ENCODE data around the gene NIP7. TPM values are rescaled to one million over a fixed set of nuclear protein-coding genes. Genes with fewer than 3 reads are reported as not detected.

NIP7 gene
- total and polyA plus RNA-seq, 2 experiments from 2014 or later, result 19.5 to 23.5 TPM

GRCh38 chr16:69298261-69298660 is 41.3 kb upstream of the NIP7 start:
- no peaks in the 10 kb centered on the region for H3K36me3 ChIP-seq (replicated peaks; ENCODE audit: insufficient read depth, low read depth)
- no peak overlapping the region for H3K27ac ChIP-seq
- no peak overlapping the region for H3K4me2 ChIP-seq
- H3K4me1 ChIP-seq (ENCODE audit: insufficient read depth), result no peaks in the 10 kb centered on the region
- no peak for DNase-seq (ENCODE audit: low spot score)
- H3K9me3 ChIP-seq (ENCODE audit: low read depth), result no peaks in the 10 kb centered on the region
- H2AFZ ChIP-seq, result no peak overlapping the region
- H3K4me3 ChIP-seq, result no peak overlapping the region
- no peaks in the 10 kb centered on the region for H4K20me1 ChIP-seq (ENCODE audit: insufficient read depth, poor library complexity, severe bottlenecking)
- 99% methylated on average over 3 of the region's 4 CpGs for WGBS (ENCODE audit: low lambda C conversion rate, missing lambda C conversion rate)
- no peaks in the 10 kb centered on the region for H3K9me2 ChIP-seq (replicated peaks; ENCODE audit: insufficient read depth)
- TF ChIP-seq EZH2phosphoT487 (IDR thresholded peaks at IDR 0.05; ENCODE audit: low read depth, severe bottlenecking, unreplicated experiment) (no peak), EZH2 (IDR thresholded peaks at IDR 0.05; ENCODE audit: borderline replicate concordance) (no peak), CTCF (IDR thresholded peaks at IDR 0.05; ENCODE audit: poor library complexity) (no peak)
- no peaks in the 10 kb centered on the region for H3K27me3 ChIP-seq
- H3K79me2 ChIP-seq, result no peaks in the 10 kb centered on the region

- Histone ChIP-seq H3K4me2 (no peak overlapping the region), H3K4me1 (ENCODE audit: insufficient read depth) (no peaks in the 10 kb centered on the region), H3K9me2 (replicated peaks; ENCODE audit: insufficient read depth) (no peaks in the 10 kb centered on the region), H3K27me3 (no peaks in the 10 kb centered on the region), H3K9me3 (ENCODE audit: low read depth) (no peaks in the 10 kb centered on the region), H3K27ac (no peak overlapping the region), H4K20me1 (ENCODE audit: insufficient read depth, poor library complexity, severe bottlenecking) (no peaks in the 10 kb centered on the region), H3K36me3 (replicated peaks; ENCODE audit: insufficient read depth, low read depth) (no peaks in the 10 kb centered on the region), H3K4me3 (no peak overlapping the region), H2AFZ (no peak overlapping the region), H3K79me2 (no peaks in the 10 kb centered on the region)
- TF ChIP-seq EZH2phosphoT487 (IDR thresholded peaks at IDR 0.05; ENCODE audit: low read depth, severe bottlenecking, unreplicated experiment), result no peak
- TF ChIP-seq CTCF (IDR thresholded peaks at IDR 0.05; ENCODE audit: poor library complexity), result no peak
- no peak for TF ChIP-seq EZH2 (IDR thresholded peaks at IDR 0.05; ENCODE audit: borderline replicate concordance)
- WGBS (ENCODE audit: low lambda C conversion rate, missing lambda C conversion rate), result 84% methylated on average over 1 of the region's 1 CpG
- no peak for DNase-seq (ENCODE audit: low spot score)
Observed at GRCh38 chr16:69301187-69301586, 38.4 kb upstream of the NIP7 start.

- no peak for DNase-seq (ENCODE audit: low spot score)
- WGBS (ENCODE audit: low lambda C conversion rate, missing lambda C conversion rate), result 93% methylated on average over 4 of the region's 4 CpGs
- Histone ChIP-seq H3K27me3 (no peaks in the 10 kb centered on the region), H2AFZ (no peak overlapping the region), H3K36me3 (replicated peaks; ENCODE audit: insufficient read depth, low read depth) (no peaks in the 10 kb centered on the region), H3K79me2 (no peaks in the 10 kb centered on the region), H3K9me2 (replicated peaks; ENCODE audit: insufficient read depth) (no peaks in the 10 kb centered on the region), H4K20me1 (ENCODE audit: insufficient read depth, poor library complexity, severe bottlenecking) (no peaks in the 10 kb centered on the region), H3K27ac (no peak overlapping the region), H3K4me2 (no peak overlapping the region), H3K9me3 (ENCODE audit: low read depth) (no peaks in the 10 kb centered on the region), H3K4me1 (ENCODE audit: insufficient read depth) (no peaks in the 10 kb centered on the region), H3K4me3 (no peak overlapping the region)
- TF ChIP-seq CTCF (IDR thresholded peaks at IDR 0.05; ENCODE audit: poor library complexity), result no peak
- no peak for TF ChIP-seq EZH2 (IDR thresholded peaks at IDR 0.05; ENCODE audit: borderline replicate concordance)
- TF ChIP-seq EZH2phosphoT487 (IDR thresholded peaks at IDR 0.05; ENCODE audit: low read depth, severe bottlenecking, unreplicated experiment), result no peak
Observed at GRCh38 chr16:69301861-69302260, 37.7 kb upstream of the NIP7 start.

GRCh38 chr16:69302301-69302700 is 37.3 kb upstream of the NIP7 start:
- Histone ChIP-seq H3K9me3 (ENCODE audit: low read depth) (no peaks in the 10 kb centered on the region), H3K27me3 (no peaks in the 10 kb centered on the region), H3K79me2 (no peaks in the 10 kb centered on the region), H3K4me2 (no peak overlapping the region), H3K27ac (no peak overlapping the region), H2AFZ (no peak overlapping the region), H3K36me3 (replicated peaks; ENCODE audit: insufficient read depth, low read depth) (no peaks in the 10 kb centered on the region), H4K20me1 (ENCODE audit: insufficient read depth, poor library complexity, severe bottlenecking) (no peaks in the 10 kb centered on the region), H3K4me3 (no peak overlapping the region), H3K9me2 (replicated peaks; ENCODE audit: insufficient read depth) (no peaks in the 10 kb centered on the region), H3K4me1 (ENCODE audit: insufficient read depth) (no peaks in the 10 kb centered on the region)
- TF ChIP-seq CTCF (IDR thresholded peaks at IDR 0.05; ENCODE audit: poor library complexity) (no peak), EZH2phosphoT487 (IDR thresholded peaks at IDR 0.05; ENCODE audit: low read depth, severe bottlenecking, unreplicated experiment) (no peak), EZH2 (IDR thresholded peaks at IDR 0.05; ENCODE audit: borderline replicate concordance) (no peak)
- WGBS (ENCODE audit: low lambda C conversion rate, missing lambda C conversion rate), result 94% methylated on average over 4 of the region's 4 CpGs
- DNase-seq (ENCODE audit: low spot score), result no peak
